ENCODE results near the gene OSBPL6.

DNA sequence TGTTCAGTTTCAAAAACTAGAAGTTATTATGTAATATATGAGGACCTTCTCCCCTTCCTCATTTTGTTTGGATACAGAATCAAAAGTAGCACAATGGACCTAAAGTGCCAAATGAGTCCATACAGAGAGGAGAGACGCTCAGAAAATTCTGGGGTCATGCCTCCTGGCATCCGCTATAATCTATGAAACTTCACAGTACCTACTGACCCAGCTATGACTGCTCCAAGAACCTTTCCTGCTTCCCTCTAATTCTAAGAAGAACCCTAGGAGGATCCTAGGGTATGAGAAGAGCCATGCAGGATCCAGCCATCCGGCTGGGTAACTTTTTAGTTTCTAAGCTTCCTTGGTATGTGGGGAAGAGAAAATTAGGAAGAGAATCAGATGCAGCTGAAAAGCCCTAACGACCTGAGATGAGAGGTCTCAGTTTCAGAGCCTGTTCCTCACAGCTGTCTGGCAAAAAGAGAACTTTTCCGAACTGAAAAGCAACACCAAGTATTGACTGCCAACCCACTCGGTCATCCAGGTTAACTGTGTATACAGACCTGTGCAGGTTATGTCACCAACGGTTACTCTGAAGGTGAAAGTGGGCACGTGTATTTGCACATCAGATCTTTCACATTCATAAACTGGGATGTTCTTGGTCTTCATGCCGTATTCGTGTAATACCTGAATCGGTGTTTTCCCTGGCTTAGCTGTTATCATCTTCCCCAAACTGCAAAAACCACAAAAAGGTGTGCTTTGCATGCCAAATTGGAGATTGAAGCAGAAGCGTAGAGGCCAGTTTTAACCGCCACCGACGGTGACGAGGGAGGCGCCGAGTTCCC, 255.6 kb downstream of the OSBPL6 start:
- TF ChIP-seq EZH2 (IDR thresholded peaks at IDR 0.05), result no peak
- no peak for TF ChIP-seq POLR2AphosphoS5 (IDR thresholded peaks at IDR 0.05; ENCODE audit: borderline replicate concordance, low read depth, low read length)
- TF ChIP-seq FOXP2 (optimal IDR thresholded peaks at IDR 0.05; ENCODE audit: control extremely low read depth, extremely low read length, insufficient read depth), result no peak

Data from SK-N-MC (cell line).